GM19452 (cell line): ENCODE results near the gene WNK2.

Experiments used
- ATAC-seq: cut with Tn5 transposase; IDR thresholded peaks from one replicate; pipeline ENCODE4 v1.9.1; 2021; ENCODE audit not compliant: unreplicated experiment

Gene WNK2

GRCh38 chr9:93303806-93304573 lies 120.1 kb downstream of the WNK2 start:
- ATAC-seq = no peak

- no peak for ATAC-seq
These were observed 120.9 kb downstream of the WNK2 start for GRCh38 chr9:93304574-93305496.

DNA sequence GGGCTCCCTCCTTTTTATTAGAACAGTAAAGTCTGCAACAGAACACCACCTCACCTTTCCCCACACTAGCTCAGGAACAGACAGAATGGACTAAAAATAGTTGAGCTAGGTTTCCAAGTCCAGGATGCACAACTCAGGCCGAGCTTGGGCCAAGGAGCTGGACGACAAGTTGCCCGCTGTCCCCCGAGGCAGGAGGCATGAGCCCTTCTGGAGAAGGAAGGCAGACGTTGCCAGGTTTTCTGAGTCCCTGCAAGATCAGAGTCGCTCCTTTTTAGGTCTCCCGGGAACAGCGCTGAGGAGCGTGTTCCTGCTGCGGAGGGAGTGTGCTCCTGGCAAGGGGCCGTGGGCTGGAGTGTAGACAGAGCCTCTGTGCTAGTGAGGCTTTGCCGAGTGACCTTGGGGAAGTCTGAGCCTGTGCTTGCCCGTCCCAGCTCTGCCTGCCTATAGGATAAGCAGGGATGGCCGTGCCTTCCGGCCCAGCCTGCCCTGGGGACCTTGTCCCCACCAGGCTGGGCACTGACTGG lies 121.6 kb downstream of the WNK2 start:
- no peak for ATAC-seq

GRCh38 chr9:93306081-93306480 lies 122.1 kb downstream of the WNK2 start:
- ATAC-seq = no peak

DNA sequence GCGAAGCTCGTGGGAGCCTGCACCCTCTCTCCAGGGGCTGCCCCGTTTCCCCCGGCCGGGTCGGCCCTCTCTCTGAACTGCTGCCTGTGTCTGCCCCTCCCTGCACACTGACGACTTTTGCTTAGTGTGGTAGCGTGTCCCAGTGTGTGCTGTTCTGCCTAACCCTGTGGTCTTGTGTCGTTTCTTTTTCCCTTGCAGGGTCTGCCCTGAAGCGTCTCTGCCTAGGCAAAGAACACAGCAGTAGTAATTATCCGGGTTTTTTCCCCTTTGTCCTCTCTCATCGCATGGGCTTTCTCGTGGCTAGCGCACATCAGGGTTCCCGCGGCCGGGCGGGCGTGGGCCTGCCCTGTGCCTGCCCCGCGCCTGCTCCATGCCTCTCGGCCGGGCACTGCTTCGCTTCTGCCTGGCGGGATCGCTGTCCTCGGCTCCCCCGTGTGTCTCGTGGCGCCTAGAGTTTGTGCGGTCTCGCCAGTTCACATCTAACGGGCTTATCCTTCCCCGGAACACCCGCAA lies 122.7 kb downstream of the WNK2 start:
- ATAC-seq = no peak

- ATAC-seq = no peak
These were observed 123.7 kb downstream of the WNK2 start for GRCh38 chr9:93307468-93308157.

DNA sequence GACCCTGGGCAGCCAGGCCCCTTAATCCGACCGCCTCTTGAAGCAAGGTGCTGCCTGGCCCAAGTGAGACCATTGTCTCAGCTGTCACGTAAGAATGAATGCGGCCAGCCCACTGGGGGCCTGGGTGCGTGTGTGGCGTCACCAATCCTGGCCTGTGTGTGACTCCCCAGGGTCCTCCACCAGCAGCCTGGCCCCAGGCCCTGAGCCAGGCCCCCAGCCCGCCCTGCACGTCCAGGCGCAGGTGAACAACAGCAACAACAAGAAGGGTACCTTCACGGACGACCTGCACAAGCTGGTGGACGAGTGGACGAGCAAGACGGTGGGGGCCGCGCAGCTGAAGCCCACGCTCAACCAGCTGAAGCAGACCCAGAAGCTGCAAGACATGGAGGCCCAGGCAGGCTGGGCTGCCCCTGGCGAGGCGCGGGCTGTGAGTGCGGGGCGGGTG lies 124.2 kb downstream of the WNK2 start:
- no peak for ATAC-seq

GRCh38 chr9:93308676-93309075 lies 124.7 kb downstream of the WNK2 start:
- ATAC-seq = no peak

- no peak for ATAC-seq
These were observed 126.0 kb downstream of the WNK2 start for GRCh38 chr9:93309889-93310425.

DNA sequence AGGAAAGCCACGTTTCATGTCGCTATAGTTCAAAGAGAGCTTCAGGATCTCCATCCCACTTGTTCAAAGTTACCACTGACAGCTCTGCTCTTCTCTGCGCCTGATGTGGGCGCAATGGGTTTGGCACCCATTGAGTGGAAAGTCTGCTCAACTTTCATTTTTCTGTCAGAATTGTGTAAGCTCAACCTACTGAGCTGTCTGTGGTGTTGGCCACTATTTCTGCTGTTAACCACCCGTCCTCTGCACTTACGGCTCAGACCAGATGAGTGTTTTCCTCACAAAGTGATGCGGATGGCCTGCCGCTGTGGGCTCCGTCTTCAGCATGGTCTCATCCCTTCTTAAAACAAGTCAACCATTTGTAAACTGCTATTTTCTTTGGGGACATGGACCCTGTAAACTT lies 131.2 kb downstream of the WNK2 start:
- no peak for ATAC-seq

DNA sequence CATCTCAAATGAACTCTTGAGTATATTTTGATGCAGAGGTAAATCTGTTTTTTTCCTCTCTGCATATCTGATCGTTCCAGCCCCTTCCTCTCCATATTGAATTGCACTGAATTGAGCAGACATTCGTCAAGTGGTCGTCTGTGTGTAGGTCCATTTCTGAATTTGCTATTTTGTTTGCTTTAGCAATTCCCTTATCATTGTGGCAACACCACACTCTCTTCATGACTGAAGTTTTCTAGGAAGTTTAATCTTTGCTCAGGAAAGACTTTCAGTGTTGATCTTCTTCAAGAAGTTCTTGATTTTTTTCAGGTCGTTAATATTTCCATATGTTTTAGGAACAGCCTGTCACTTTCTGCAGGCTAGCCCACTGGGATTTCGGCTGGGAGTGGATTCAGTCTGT lies 132.0 kb downstream of the WNK2 start:
- ATAC-seq = no peak

GRCh38 chr9:93316726-93317494 lies 133.0 kb downstream of the WNK2 start:
- ATAC-seq = no peak

DNA sequence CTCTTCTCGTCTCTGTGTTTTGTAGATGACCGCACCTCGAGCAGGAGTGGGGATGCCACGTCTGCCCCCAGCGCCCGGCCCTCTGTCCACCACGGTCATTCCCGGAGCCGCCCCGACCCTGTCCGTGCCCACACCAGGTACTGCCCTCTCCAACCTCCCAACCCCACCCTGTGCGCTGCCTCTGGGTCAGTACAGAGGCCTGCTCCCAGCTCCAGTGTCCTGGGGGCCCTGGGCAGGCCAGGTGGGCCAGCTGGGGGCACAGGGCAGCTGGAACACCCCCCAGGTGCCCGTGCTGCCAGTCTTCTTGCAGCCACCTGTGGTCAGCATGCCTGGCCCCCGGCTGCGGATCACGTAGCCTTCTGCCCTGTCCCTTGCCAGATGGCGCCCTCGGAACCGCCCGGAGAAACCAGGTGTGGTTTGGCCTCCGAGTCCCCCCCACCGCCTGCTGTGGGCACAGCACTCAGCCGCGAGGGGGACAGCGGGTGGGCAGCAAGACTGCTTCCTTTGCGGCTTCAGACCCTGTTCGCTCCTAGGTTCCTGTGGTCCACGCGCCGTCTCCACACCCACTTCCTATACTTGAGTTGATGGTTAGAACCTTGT lies 133.7 kb downstream of the WNK2 start:
- ATAC-seq = no peak

DNA sequence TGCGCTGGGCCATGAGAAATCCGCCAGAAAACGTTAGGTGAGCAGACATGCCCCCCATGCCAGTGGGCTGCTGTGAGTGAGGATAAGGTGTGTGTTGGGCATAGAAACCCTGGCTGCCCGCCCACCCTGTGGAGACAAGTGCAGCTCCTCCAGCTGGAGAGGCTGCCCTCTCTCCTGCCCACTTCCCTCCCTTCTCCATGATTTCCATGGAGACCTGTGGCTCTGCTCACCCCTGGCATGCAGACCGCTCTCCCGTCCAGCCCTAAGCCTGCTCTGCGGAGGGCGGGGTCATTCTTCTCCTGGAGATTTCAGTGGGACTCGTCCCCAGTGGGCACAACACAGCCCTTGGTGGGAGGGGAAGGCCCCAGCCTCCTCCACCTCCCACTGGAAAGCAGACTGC lies 134.5 kb downstream of the WNK2 start:
- ATAC-seq = no peak

DNA sequence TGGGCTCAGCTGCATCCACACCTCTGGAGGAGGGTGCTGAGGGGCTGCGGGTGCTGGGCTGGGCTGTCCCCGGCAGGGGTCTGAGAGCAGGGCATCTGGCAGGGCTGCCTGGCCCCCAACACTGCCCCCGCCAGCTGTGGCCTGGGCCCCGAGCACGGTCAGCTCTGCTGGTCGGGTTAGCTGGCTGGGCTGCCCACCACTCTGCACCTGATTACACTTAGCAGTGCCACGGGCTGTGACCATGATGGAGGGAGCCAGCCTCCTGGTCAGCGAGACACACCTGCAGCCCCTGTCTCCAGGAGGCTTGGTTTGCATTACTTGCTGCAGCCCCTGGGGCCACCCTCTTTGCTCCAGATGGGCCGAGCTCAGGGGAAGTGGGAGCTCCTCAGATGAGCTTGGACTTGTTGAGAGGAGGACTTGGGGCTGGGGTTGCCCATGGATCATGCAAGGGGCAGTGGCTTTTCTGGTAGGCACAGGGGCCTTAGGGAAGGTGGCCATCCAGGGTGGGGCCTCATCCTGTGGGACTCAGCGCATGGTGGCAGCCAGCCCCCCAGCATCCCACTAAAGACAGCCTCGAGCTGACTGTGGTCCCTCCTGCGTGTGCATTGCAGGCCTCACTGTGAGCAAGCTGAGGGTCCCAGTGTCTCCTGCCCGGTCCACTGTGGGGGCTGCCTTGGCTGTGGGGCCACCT lies 135.5 kb downstream of the WNK2 start:
- no peak for ATAC-seq

- no peak for ATAC-seq
These were observed 136.1 kb downstream of the WNK2 start for GRCh38 chr9:93319992-93320500.

DNA sequence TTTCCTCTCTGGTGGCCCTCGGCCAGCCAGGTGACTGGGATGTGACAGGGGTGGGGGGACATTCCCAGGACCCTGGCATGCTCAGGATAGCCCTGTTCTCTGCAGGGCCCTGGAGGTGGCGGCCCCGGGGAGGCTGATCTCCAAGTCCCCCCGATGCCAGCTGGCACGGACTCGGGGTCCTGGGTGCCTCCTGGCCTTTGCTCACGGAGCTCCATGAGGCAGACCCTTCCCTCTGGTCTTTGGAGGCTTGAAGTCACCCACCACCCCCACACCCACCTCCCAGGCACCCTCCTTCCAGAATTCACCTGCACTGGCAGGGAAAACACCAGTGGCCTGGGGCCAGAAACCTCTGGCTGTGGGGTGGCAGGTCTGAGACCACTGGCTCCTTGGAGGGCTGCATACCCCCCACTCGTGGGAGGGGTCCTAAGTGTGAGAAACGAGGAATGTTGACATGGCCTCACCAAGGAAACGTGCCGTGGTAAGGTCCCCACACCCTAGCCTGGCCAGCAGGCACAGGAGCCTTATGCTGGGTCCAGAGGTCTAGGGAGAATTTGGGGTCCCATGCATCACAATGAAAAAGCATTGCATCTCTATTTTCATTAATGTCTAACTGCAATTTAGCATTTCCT lies 136.8 kb downstream of the WNK2 start:
- no peak for ATAC-seq

DNA sequence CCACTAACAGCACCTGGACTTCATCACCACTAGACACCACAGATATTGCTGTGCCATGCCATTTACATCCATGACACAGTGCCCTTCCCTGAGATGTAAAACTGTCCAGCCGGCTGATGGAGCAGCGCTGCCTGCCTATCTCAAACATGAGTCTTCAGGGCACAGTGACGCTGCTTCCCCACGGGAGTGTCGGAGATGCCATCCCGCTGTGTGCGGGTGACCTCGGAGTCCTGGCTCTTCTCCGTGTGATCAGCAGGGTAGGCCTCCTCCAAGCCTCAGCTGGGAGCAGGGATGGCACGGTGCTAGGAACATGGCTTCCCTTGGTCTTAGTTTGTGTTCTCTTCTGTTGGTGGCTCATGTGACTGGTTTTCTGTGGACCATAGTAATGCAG lies 137.3 kb downstream of the WNK2 start:
- no peak for ATAC-seq
